ENCODE results near the gene TOMM20.

Gene TOMM20

GRCh38 chr1:235068158-235069121 is 60.2 kb downstream of the TOMM20 start:
- TF ChIP-seq TAF1 (IDR thresholded peaks at IDR 0.05; ENCODE audit: borderline replicate concordance, insufficient read depth, low read length): no peak
- no peak for TF ChIP-seq REST (IDR thresholded peaks at IDR 0.05; ENCODE audit: insufficient read depth in 1 of 2, low read depth in 2 of 2, low read length in 2 of 2)
- TF ChIP-seq SIN3A (IDR thresholded peaks at IDR 0.05; ENCODE audit: borderline replicate concordance, insufficient read depth, low read length): no peak
- no peak for TF ChIP-seq FOXP2 (optimal IDR thresholded peaks at IDR 0.05; ENCODE audit: borderline replicate concordance, extremely low read depth, extremely low read length, insufficient read depth)
- no peak for TF ChIP-seq POLR2AphosphoS5 (IDR thresholded peaks at IDR 0.05; ENCODE audit: low read depth, low read length)

- TF ChIP-seq FOXP2 (optimal IDR thresholded peaks at IDR 0.05; ENCODE audit: borderline replicate concordance, extremely low read depth, extremely low read length, insufficient read depth) (no peak), TAF1 (IDR thresholded peaks at IDR 0.05; ENCODE audit: borderline replicate concordance, insufficient read depth, low read length) (no peak), SIN3A (IDR thresholded peaks at IDR 0.05; ENCODE audit: borderline replicate concordance, insufficient read depth, low read length) (no peak), REST (IDR thresholded peaks at IDR 0.05; ENCODE audit: insufficient read depth in 1 of 2, low read depth in 2 of 2, low read length in 2 of 2) (no peak), POLR2AphosphoS5 (IDR thresholded peaks at IDR 0.05; ENCODE audit: low read depth, low read length) (no peak)
Observed at GRCh38 chr1:235067396-235068157, 61.1 kb downstream of the TOMM20 start.

- no peak for TF ChIP-seq SIN3A (IDR thresholded peaks at IDR 0.05; ENCODE audit: borderline replicate concordance, insufficient read depth, low read length)
- TF ChIP-seq TAF1 (IDR thresholded peaks at IDR 0.05; ENCODE audit: borderline replicate concordance, insufficient read depth, low read length): no peak
- TF ChIP-seq FOXP2 (optimal IDR thresholded peaks at IDR 0.05; ENCODE audit: borderline replicate concordance, extremely low read depth, extremely low read length, insufficient read depth): no peak
Observed at GRCh38 chr1:235063068-235063765, 65.4 kb downstream of the TOMM20 start.

- TF ChIP-seq POLR2AphosphoS5 (IDR thresholded peaks at IDR 0.05; ENCODE audit: low read depth, low read length) (no peak), FOXP2 (optimal IDR thresholded peaks at IDR 0.05; ENCODE audit: borderline replicate concordance, extremely low read depth, extremely low read length, insufficient read depth) (no peak), TAF1 (IDR thresholded peaks at IDR 0.05; ENCODE audit: borderline replicate concordance, insufficient read depth, low read length) (no peak), REST (IDR thresholded peaks at IDR 0.05; ENCODE audit: insufficient read depth in 1 of 2, low read depth in 2 of 2, low read length in 2 of 2) (no peak), SIN3A (IDR thresholded peaks at IDR 0.05; ENCODE audit: borderline replicate concordance, insufficient read depth, low read length) (no peak)
Observed at GRCh38 chr1:235060607-235061470, 67.8 kb downstream of the TOMM20 start.
